HCT116 (cell line): ENCODE measurements around the gene KRT222. TPM values are rescaled to one million over a fixed set of nuclear protein-coding genes. Genes with fewer than 3 reads are reported as not detected.

Experiments used
- ATAC-seq: fragments of 200-7000 bp; cut with Tn5 transposase; 2 replicates; pipeline ENCODE4 v1.9.1; 2020; ENCODE audit warnings: mild to moderate bottlenecking, moderate library complexity
- BruUV-seq: library from RNA; stranded (reverse); fragments of 400-500 nt; replicated peaks from 2 replicates; lab custom pipeline; 2021; lab: Mats Ljungman, UMichigan
- CTCF ChIA-PET: fragments of 300-600 bp; sonication (Branson Sonifier 250); formaldehyde crosslinking; loops from one replicate; lab custom pipeline; 2021; ENCODE audit warnings: antibody characterized with exemption; lab: Charles Lee
- POLR2A ChIA-PET: fragments of 300-600, 350-600 bp; sonication (Branson Sonifier 250); formaldehyde crosslinking; loops from one replicate; lab custom pipeline; 2021; ENCODE audit warnings: antibody characterized with exemption; lab: Charles Lee
- RAD21 ChIA-PET, 2 experiments: fragments of 300-600 bp; sonication (Branson Sonifier 250); formaldehyde crosslinking; loops; one replicate each; lab custom pipeline; 2023; ENCODE audit warnings: low total read pairs in 2 of 2; ENCODE audit not compliant: uncharacterized antibody in 2 of 2, unreplicated experiment in 2 of 2, low non-redundant PET in 1 of 2; lab: Charles Lee
- DNase-seq: peaks from one replicate; pipeline ENCODE4 v3.0.0-alpha.2; 2010; ENCODE audit warnings: low read depth, low spot score
- H2AFZ ChIP-seq: fragments of 200-600 bp; shearing (Covaris generic), sonication (generic); 2 replicates; pipeline ENCODE4 v1.6.1; 2017; ENCODE audit warnings: low read depth, mixed run types, mixed read lengths, antibody characterized with exemption, low read length; ENCODE audit not compliant: poor library complexity, severe bottlenecking
- H3K27ac ChIP-seq: 2 replicates; pipeline ENCODE4 v1.5.1; 2012; ENCODE audit warnings: low read depth, low read length
- H3K27me3 ChIP-seq: fragments of 200-600 bp; sonication (generic); 2 replicates; pipeline ENCODE4 v1.6.1; 2016; ENCODE audit warnings: mixed run types, low read length, mixed read lengths; ENCODE audit not compliant: insufficient read depth
- H3K36me3 ChIP-seq, 2 experiments: fragments of 200-500 bp in 1 of 2; fragments of 200-600 bp in 1 of 2; sonication (Bioruptor generic) in 1 of 2; sonication (generic) in 1 of 2; 2 replicates each; pipeline versions ENCODE4 v1.5.1 to v1.6.1; 2014 to 2016; ENCODE audit warnings: low read length in 2 of 2, inconsistent platforms in 1 of 2, mixed read lengths in 1 of 2, mixed run types in 1 of 2; ENCODE audit not compliant: insufficient read depth in 2 of 2, control insufficient read depth in 1 of 2
- H3K4me1 ChIP-seq, 2 experiments: fragments of 200-600 bp in 1 of 2; sonication (generic) in 1 of 2; 2 replicates each; pipeline versions ENCODE4 v1.5.1 to v1.6.1; 2012 to 2017; ENCODE audit warnings: low read length in 2 of 2, inconsistent platforms in 1 of 2, mild to moderate bottlenecking in 1 of 2, mixed read lengths in 1 of 2, mixed run types in 1 of 2, moderate library complexity in 1 of 2; ENCODE audit not compliant: insufficient read depth in 2 of 2, control insufficient read depth in 1 of 2
- H3K4me2 ChIP-seq: fragments of 200-600 bp; sonication (generic); 2 replicates; pipeline ENCODE4 v1.6.1; 2017; ENCODE audit warnings: mixed run types, low read length, mixed read lengths
- H3K4me3 ChIP-seq, 2 experiments: fragments of 200-600 bp in 1 of 2; sonication (generic) in 1 of 2; replicated peaks in 1 of 2; 2 replicates each; pipeline ENCODE4 v1.5.1; 2011 to 2016; ENCODE audit warnings: low read length in 2 of 2, control low read depth in 1 of 2, low read depth in 1 of 2, mild to moderate bottlenecking in 1 of 2, mixed read lengths in 1 of 2, mixed run types in 1 of 2
- H3K79me2 ChIP-seq: fragments of 200-600 bp; sonication (generic); 2 replicates; pipeline ENCODE4 v1.6.1; 2017; ENCODE audit warnings: mild to moderate bottlenecking, mixed run types, low read length, moderate library complexity, mixed read lengths; ENCODE audit not compliant: insufficient read depth
- H3K9ac ChIP-seq: fragments of 200-600 bp; sonication (generic); 2 replicates; pipeline ENCODE4 v1.6.1; 2016; ENCODE audit warnings: low read length, mixed read lengths
- H3K9me2 ChIP-seq: fragments of 200-600 bp; sonication (generic), shearing (Covaris generic); 2 replicates; pipeline ENCODE4 v1.6.1; 2017; ENCODE audit warnings: mixed run types, mild to moderate bottlenecking, moderate library complexity; ENCODE audit not compliant: insufficient read depth
- H3K9me3 ChIP-seq, 2 experiments: fragments of 200-500 bp in 1 of 2; fragments of 200-600 bp in 1 of 2; sonication (Bioruptor generic) in 1 of 2; sonication (generic) in 1 of 2; 2 replicates each; pipeline ENCODE4 v1.6.1; 2014 to 2017; ENCODE audit warnings: low read length in 2 of 2, mixed read lengths in 2 of 2, inconsistent platforms in 1 of 2, low read depth in 1 of 2, mild to moderate bottlenecking in 1 of 2, mixed run types in 1 of 2, moderate library complexity in 1 of 2; ENCODE audit not compliant: control insufficient read depth in 1 of 2, insufficient read depth in 1 of 2
- H4K20me1 ChIP-seq: fragments of 200-600 bp; sonication (generic), shearing (Covaris generic); 2 replicates; pipeline ENCODE4 v1.6.1; 2017; ENCODE audit warnings: mixed run types, mild to moderate bottlenecking, moderate library complexity; ENCODE audit not compliant: insufficient read depth
- CBX3 ChIP-seq: IDR thresholded peaks from 2 replicates; pipeline ENCODE4 v1.6.1; 2012; ENCODE audit warnings: low read depth
- EGR1 ChIP-seq: IDR thresholded peaks from 2 replicates; pipeline ENCODE4 v1.6.1; 2012; ENCODE audit warnings: low read depth
- ELF1 ChIP-seq: IDR thresholded peaks from 2 replicates; pipeline ENCODE4 v1.6.1; 2012; ENCODE audit warnings: low read depth, borderline replicate concordance
- EZH2 ChIP-seq: fragments of 200-600 bp; sonication (generic); IDR thresholded peaks from 2 replicates; pipeline ENCODE4 v1.6.1; 2017; ENCODE audit warnings: antibody characterized with exemption, mixed run types
- FOSL1 ChIP-seq: IDR thresholded peaks from 2 replicates; pipeline ENCODE4 v1.6.1; 2012; ENCODE audit warnings: low read depth
- JUND ChIP-seq: IDR thresholded peaks from 2 replicates; pipeline ENCODE4 v1.6.1; 2012
- SIN3A ChIP-seq: IDR thresholded peaks from 2 replicates; pipeline ENCODE4 v1.6.1; 2012; ENCODE audit warnings: low read depth
- SP1 ChIP-seq: IDR thresholded peaks from 2 replicates; pipeline ENCODE4 v1.6.1; 2012; ENCODE audit warnings: low read depth
- SRF ChIP-seq: IDR thresholded peaks from 2 replicates; pipeline ENCODE4 v1.6.1; 2012; ENCODE audit warnings: low read depth
- YY1 ChIP-seq: IDR thresholded peaks from 2 replicates; pipeline ENCODE4 v1.6.1; 2011; ENCODE audit warnings: low read length, low read depth, moderate library complexity, mild to moderate bottlenecking; ENCODE audit not compliant: insufficient replicate concordance; ENCODE audit errors: extremely low read depth
- ZNF274 ChIP-seq: fragments of 200-500 bp; sonication (Bioruptor generic); IDR thresholded peaks from 2 replicates; pipeline ENCODE4 v1.6.1; 2014; ENCODE audit warnings: mild to moderate bottlenecking, low read depth, low read length, inconsistent platforms
- intact Hi-C: fragments of 100-400 bp; cut with micrococcal nuclease; formaldehyde crosslinking; loops from 2 replicates; pipeline ENCODE4 v1.10.0; 2022
- total RNA-seq: library from RNA; stranded (reverse); gene quantifications from one replicate; pipeline ENCODE4 v1.2.1, GENCODE V29; 2021; ENCODE audit not compliant: unreplicated experiment
- TF ChIP-seq, protein P1 (sequence below): IDR thresholded peaks from 2 replicates; pipeline ENCODE4 v1.6.1; 2012; ENCODE audit warnings: low read depth
- TF ChIP-seq, protein P2 (sequence below): IDR thresholded peaks from 2 replicates; pipeline ENCODE4 v1.6.1; 2012

The KRT222 gene
- total RNA-seq, 1 experiment from 2014 or later, result 5.0 TPM

DNA sequence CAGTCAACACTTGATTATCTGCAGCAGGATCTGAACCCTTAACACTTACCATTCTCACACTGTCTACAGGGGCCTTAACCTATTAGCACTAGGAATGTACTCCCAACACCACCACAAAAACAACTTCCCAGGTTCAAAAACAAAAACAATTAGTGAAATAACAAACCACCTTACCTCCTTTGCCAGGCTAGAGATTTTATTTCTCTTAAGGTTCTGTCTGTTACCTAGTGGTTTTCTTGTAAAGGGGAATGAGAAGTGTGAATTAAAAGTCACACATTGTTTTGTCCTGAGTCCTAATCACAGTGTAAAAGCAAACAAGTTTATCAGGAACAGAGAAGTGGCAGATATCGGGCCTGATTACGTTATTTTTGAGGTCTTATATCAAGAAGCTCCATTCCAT is 27.0 kb downstream of the KRT222 start:
- no TSS peak for BruUV-seq
- Histone ChIP-seq H3K79me2 (peaks cover 56% of the 10 kb centered on the region), H4K20me1 (no peaks in the 10 kb centered on the region), H3K36me3 (peaks cover 67 to 75% of the 10 kb centered on the region in 2 experiments), H3K4me3 (no peak overlapping the region), H3K27me3 (no peaks in the 10 kb centered on the region), H2AFZ (no peak overlapping the region), H3K4me2 (no peak overlapping the region), H3K4me1 (no peaks in the 10 kb centered on the region), H3K9ac (no peak overlapping the region), H3K9me2 (no peaks in the 10 kb centered on the region), H3K9me3 (no peaks in the 10 kb centered on the region), H3K27ac (no peak overlapping the region)
- intact Hi-C loops, result no loop called here
- DNase-seq, result no peak
- POLR2A ChIA-PET, result no interaction called here
- CTCF ChIA-PET, result no interaction called here
- no peak for ATAC-seq
- TF ChIP-seq, protein P1, sequence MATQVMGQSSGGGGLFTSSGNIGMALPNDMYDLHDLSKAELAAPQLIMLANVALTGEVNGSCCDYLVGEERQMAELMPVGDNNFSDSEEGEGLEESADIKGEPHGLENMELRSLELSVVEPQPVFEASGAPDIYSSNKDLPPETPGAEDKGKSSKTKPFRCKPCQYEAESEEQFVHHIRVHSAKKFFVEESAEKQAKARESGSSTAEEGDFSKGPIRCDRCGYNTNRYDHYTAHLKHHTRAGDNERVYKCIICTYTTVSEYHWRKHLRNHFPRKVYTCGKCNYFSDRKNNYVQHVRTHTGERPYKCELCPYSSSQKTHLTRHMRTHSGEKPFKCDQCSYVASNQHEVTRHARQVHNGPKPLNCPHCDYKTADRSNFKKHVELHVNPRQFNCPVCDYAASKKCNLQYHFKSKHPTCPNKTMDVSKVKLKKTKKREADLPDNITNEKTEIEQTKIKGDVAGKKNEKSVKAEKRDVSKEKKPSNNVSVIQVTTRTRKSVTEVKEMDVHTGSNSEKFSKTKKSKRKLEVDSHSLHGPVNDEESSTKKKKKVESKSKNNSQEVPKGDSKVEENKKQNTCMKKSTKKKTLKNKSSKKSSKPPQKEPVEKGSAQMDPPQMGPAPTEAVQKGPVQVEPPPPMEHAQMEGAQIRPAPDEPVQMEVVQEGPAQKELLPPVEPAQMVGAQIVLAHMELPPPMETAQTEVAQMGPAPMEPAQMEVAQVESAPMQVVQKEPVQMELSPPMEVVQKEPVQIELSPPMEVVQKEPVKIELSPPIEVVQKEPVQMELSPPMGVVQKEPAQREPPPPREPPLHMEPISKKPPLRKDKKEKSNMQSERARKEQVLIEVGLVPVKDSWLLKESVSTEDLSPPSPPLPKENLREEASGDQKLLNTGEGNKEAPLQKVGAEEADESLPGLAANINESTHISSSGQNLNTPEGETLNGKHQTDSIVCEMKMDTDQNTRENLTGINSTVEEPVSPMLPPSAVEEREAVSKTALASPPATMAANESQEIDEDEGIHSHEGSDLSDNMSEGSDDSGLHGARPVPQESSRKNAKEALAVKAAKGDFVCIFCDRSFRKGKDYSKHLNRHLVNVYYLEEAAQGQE, result no peak
- TF ChIP-seq EGR1, result no peak
- no peak for TF ChIP-seq SRF
- TF ChIP-seq JUND, result no peak
- no peak for TF ChIP-seq CBX3
- TF ChIP-seq SIN3A, result no peak
- TF ChIP-seq ZNF274, result no peak
- TF ChIP-seq FOSL1, result no peak
- TF ChIP-seq SP1, result no peak
- no peak for TF ChIP-seq YY1
- TF ChIP-seq ELF1, result no peak
- TF ChIP-seq, protein P2, sequence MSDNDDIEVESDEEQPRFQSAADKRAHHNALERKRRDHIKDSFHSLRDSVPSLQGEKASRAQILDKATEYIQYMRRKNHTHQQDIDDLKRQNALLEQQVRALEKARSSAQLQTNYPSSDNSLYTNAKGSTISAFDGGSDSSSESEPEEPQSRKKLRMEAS, result no peak
- TF ChIP-seq EZH2, result no peak
- RAD21 ChIA-PET, result no interaction called here
